Activated T-helper 1 cell treated with anti-CD3 and anti-CD28 coated beads, Interleukin-12 subunit alpha, Interleukin-12 subunit beta, Interleukin-2, Interleukin-4 antibody, amounts not matched to agents 30 ng/mL and 10 ng/mL and 1 ng/mL, durations not matched to agents 14 hours and 24 hours and 36 hours (primary cell): ENCODE results near the gene ANKMY1. TPM values are rescaled to one million over a fixed set of nuclear protein-coding genes. Genes with fewer than 3 reads are reported as not detected.

Source experiments
- DNase-seq: peaks from one replicate; pipeline ENCODE4 v3.0.0; 2021; ENCODE audit warnings: low spot score
- H3K27ac Mint-ChIP-seq: one replicate; pipeline ENCODE4 v1.8.0; 2021; ENCODE audit warnings: mild to moderate bottlenecking, mixed read lengths
- H3K27me3 Mint-ChIP-seq: one replicate; pipeline ENCODE4 v1.8.0; 2022; ENCODE audit warnings: mild to moderate bottlenecking, moderate library complexity, mixed read lengths; ENCODE audit not compliant: insufficient read depth
- H3K36me3 Mint-ChIP-seq: one replicate; pipeline ENCODE4 v1.8.0; 2021; ENCODE audit warnings: low read depth, mixed read lengths
- H3K4me1 Mint-ChIP-seq: one replicate; pipeline ENCODE4 v1.8.0; 2021; ENCODE audit warnings: low read depth, mixed read lengths
- H3K4me3 Mint-ChIP-seq: one replicate; pipeline ENCODE4 v1.8.0; 2021; ENCODE audit warnings: mild to moderate bottlenecking, moderate library complexity, mixed read lengths
- H3K9me3 Mint-ChIP-seq: one replicate; pipeline ENCODE4 v1.8.0; 2021; ENCODE audit warnings: mixed read lengths
- intact Hi-C: fragments of 100-400 bp; cut with micrococcal nuclease; formaldehyde crosslinking; loops from one replicate; pipeline ENCODE4 v1.15.1; 2024
- total RNA-seq: library from RNA; stranded (reverse); gene quantifications from 2 replicates; pipeline ENCODE4 v1.2.3, GENCODE V29; 2022

The ANKMY1 gene
- total RNA-seq, 1 donor from 2014 or later = 21.9 TPM

DNA sequence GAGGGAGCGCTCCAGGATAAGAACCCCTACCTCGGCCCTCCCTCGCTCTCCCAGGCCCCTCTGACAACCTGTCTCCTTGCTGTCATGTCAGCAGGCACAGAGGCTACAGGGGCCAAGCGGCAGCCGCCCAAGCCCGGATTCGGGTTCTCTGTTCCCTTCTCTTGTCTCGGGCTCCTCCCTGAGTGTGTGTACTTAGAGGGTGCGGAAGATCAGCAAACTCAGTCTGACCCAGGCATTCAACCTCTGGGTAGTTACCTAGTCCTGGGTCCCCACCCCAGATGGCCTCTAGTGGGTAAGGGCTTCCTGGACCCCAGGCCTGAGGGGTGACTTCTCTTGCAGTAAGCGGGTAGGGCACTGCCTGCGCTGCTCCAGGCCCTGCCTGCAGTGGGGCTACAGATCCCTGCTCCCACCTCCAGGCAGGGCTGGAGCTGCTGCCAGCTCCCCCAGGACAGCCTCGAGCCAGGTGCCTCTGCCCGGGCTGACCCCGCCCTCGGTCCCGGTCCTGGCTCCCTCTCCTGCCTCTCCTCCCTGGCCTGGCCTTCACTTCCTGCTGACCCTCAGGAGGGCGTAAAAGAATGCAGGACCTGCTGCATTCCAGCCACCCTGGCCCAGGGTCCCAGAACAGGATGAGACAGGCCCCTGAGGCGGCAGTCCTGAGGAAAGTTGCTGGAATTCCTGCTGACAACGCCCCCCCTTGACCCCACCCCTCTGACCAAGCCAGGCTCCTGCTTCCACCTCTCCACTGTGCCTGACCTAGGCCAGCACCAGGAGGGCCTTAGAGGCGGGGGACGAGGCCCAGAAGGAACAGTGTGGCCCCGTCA lies 100.4 kb downstream of the ANKMY1 start:
- H3K36me3 Mint-ChIP-seq = no peaks in the 10 kb centered on the region
- no peak for DNase-seq
- no peaks in the 10 kb centered on the region for H3K4me1 Mint-ChIP-seq
- H3K4me3 Mint-ChIP-seq = no peak overlapping the region
- H3K9me3 Mint-ChIP-seq = no peaks in the 10 kb centered on the region
- peaks cover 23% of the 10 kb centered on the region for H3K27me3 Mint-ChIP-seq
- no peak overlapping the region for H3K27ac Mint-ChIP-seq
- intact Hi-C loops = no loop called here

DNA sequence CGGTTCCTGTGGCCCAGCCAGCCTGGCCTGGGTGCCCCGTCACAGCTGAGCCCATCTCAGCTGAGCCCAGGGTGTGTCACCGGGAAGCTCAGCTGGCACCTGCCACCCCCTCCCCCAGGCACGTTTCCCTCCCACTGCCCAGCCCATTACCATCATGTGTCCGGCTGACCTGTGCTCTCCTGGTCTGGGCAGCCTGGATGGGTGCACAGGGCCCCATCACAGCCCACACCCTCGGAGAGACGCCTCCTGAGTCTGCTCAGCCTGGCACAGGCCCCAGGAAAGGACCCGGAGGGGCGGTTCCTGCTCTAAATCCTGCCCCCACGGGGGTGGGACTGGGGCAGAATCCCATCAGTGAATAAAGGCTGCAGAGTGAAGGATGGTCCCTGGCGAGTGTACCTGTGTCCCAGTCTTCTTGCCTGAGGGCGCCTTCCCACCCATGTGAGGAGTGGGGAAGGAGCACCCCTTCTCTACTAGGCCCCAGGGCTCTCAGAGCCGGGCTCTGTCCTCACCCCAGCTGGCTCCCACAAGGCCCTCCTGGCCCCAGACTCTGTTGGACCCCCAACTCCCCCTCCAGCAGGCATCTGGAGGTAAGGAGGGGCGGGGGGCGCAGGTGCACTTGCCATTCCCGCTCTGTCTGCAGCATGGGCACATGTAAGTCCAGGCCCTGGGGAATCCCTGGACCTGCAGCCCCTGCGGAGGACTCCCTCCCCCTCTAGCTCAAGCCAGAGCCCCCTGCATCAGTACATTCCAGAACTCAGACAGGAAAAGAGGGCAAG lies 101.2 kb downstream of the ANKMY1 start:
- no peaks in the 10 kb centered on the region for H3K4me1 Mint-ChIP-seq
- intact Hi-C loops = no loop called here
- no peak overlapping the region for H3K4me3 Mint-ChIP-seq
- no peak overlapping the region for H3K27ac Mint-ChIP-seq
- no peaks in the 10 kb centered on the region for H3K9me3 Mint-ChIP-seq
- H3K27me3 Mint-ChIP-seq = peaks cover 28% of the 10 kb centered on the region
- no peaks in the 10 kb centered on the region for H3K36me3 Mint-ChIP-seq
- no peak for DNase-seq

DNA sequence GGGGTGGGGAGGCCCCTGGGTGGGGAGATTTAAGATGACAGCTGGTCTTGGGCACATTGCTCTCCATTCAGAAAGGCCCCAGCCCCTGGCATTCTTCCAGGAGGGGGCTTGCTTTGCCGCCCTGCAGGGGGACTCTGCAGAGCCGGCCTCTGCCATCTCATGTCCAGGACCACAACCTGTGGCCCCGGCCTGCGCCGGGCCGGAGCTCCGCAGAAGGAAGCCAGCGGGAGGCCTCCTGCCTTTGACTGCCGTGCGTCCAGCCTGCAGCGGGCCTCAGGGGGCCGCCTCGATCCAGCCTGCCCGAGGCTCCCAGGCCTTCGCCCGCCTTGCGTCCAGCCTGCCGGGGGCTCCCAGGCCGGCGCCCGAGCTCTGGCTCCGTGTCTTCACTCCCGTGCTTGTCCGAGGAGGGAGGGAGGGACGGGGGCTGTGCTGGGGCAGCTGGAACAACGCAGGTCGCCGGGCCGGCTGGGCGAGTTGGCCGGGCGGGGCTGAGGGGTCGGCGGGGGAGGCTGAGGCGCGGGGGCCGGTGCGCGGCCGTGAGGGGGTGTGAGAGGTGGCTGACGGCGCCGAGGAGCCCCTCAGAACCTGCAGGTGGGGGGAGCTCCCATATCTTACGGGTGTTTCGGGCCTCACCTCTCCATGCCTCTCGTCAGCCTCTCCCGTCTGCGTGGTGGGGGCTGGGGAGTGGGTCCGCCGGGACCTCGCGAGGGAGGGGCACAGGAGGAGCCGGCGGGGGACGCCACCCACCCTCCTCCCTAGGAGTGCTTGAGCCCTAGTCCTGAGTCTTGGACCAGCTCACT lies 101.9 kb downstream of the ANKMY1 start:
- H3K9me3 Mint-ChIP-seq = no peaks in the 10 kb centered on the region
- no peak overlapping the region for H3K4me3 Mint-ChIP-seq
- no peak for DNase-seq
- H3K36me3 Mint-ChIP-seq = no peaks in the 10 kb centered on the region
- peaks cover 35% of the 10 kb centered on the region for H3K27me3 Mint-ChIP-seq
- no peaks in the 10 kb centered on the region for H3K4me1 Mint-ChIP-seq
- intact Hi-C loops = no loop called here
- H3K27ac Mint-ChIP-seq = no peak overlapping the region

DNA sequence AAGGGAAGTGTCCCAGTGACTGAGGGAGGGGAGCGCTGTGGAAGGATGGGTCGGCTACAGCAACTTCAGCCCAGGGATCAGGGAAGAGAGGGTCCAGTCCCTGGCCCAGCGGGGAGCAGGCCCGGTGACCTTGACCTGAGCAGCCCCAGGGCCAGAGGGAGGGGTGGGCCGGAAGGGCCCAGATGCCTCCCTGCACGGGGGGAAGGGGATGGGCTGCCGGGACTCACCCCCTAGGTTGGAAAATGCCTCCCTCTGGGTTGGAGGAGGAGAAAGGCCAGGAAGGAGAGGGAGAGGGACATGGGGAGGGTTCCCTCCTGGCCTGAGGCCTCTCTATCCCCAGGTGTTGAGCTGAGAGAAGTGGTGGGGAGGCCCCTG lies 102.5 kb downstream of the ANKMY1 start:
- H3K27ac Mint-ChIP-seq = no peak overlapping the region
- no peaks in the 10 kb centered on the region for H3K36me3 Mint-ChIP-seq
- no peaks in the 10 kb centered on the region for H3K4me1 Mint-ChIP-seq
- no peaks in the 10 kb centered on the region for H3K9me3 Mint-ChIP-seq
- intact Hi-C loops = no loop called here
- H3K27me3 Mint-ChIP-seq = peaks cover 41% of the 10 kb centered on the region
- H3K4me3 Mint-ChIP-seq = no peak overlapping the region
- DNase-seq = no peak

DNA sequence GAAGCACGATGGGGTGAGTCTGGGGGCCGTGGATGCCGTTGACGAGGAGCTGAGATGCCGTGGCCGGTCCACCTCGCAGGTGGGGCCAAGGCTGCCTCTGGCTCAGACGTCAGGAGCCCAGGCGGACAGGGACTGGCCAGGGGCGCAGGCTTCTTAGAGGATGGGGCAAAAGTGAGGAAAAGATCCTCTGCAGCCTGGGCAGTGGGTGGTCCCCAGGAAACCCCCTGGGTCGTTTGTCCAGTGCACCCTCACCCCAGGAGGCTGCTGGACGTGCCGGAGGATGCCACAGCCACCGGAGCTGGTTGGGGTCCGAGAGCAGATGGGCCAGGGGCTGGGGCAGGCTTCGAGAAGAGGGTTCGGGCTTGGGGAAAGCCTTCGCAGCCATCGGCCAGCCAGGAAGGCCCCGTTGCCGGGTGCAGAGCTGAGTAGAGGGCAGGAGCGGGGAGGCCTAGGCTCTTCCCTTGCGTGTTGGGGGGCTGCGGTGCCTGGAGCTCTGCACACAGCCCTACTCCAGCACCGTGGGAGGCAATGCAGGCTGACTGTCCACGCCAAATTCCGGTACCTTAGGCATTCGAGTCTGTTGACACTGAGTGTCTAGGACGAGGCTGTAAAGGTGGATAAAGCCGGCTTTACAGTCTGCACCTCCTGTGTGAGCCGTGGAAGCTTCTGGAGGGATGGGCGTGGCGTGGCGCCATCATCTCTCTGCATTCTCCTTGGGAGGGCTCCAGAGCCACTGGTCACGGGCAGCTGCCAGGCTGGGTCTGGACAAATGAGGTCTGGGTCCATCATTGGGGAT lies 103.5 kb downstream of the ANKMY1 start:
- intact Hi-C loops = no loop called here
- no peaks in the 10 kb centered on the region for H3K36me3 Mint-ChIP-seq
- H3K4me1 Mint-ChIP-seq = no peaks in the 10 kb centered on the region
- no peak for DNase-seq
- H3K9me3 Mint-ChIP-seq = no peaks in the 10 kb centered on the region
- peak overlapping the region; percentile 19 for H3K4me3 Mint-ChIP-seq
- no peak overlapping the region for H3K27ac Mint-ChIP-seq
- peaks cover 42% of the 10 kb centered on the region for H3K27me3 Mint-ChIP-seq

DNA sequence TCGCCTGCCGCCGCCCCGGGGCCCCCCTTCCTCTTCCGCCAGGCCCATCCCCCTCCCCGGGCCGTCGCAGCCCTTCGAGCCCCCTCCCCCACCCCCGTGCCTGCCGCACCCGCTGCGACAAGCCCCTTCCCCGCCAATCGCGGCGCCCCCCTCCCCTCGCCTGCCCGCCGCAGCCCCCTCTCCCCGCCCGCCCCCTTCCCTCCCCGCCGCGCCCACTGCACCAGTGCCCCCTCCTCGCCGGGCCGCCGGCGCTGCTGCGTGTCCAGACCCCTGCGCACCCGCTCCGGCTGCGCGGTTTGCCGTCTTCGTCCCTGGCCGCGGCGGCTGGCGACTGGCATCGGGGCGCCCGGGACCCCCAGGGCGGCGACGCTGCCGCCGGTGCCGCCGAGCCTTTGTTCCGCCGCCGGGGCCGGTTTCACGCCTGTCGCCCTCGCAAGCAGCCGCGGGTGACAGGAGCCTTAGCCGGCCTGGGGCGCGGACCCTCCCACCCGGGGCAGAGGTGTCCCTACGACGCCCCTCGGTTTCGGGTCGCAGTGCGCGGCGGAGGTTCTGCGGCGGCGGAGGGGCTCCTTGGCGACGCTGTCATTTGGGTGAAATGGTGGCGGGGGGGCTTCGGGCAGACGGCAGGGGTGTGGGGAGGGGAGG lies 104.2 kb downstream of the ANKMY1 start:
- Mint-ChIP-seq H3K36me3 (no peaks in the 10 kb centered on the region), H3K9me3 (no peaks in the 10 kb centered on the region), H3K27ac (no peak overlapping the region), H3K4me3 (peak overlapping the region; percentile 19), H3K27me3 (peaks cover 42% of the 10 kb centered on the region), H3K4me1 (no peaks in the 10 kb centered on the region)
- DNase-seq = no peak
- intact Hi-C loops = no loop called here

DNA sequence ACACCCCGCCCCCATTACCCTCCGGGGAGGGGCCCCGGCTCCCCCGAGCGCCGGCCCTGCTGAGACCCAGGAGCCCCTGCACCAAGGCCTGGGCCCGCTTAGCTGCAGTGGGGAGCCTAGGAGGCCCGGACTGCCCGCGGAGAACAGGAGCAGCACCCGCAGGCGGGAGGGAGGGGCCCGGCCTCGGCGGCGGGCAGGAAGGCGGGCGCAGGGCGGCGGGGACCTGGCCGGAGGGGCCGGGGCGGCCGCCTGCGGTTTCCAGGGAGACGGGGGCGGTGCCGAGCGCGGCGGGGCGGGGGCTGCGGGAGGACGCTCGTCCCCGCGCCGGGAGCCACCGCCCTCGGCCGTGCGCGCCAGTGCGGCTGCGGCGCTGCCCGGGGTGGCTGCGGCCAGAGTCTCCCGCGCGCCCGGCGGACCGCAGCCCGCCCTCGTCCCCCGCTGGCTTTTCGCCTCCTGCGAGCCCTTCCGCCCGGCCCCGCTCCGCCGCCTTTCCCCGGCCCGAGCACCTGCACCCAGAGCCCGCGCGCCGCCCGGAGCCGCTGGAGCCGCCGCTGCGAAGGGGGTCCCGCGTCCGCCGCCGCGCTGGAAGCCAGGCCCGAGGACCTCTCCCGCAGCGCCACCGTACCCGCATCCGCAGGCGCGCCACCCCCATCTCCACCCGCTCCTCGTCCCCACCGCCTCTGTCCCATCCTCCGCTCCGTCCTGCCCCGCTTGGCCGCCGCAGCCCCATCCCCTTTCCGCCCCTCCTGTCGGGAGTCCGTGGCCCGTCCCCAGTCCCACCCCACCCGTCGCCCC lies 105.1 kb downstream of the ANKMY1 start:
- no peaks in the 10 kb centered on the region for H3K4me1 Mint-ChIP-seq
- intact Hi-C loops = no loop called here
- no peak overlapping the region for H3K4me3 Mint-ChIP-seq
- no peaks in the 10 kb centered on the region for H3K36me3 Mint-ChIP-seq
- DNase-seq = no peak
- no peak overlapping the region for H3K27ac Mint-ChIP-seq
- no peaks in the 10 kb centered on the region for H3K9me3 Mint-ChIP-seq
- peaks cover 42% of the 10 kb centered on the region for H3K27me3 Mint-ChIP-seq

DNA sequence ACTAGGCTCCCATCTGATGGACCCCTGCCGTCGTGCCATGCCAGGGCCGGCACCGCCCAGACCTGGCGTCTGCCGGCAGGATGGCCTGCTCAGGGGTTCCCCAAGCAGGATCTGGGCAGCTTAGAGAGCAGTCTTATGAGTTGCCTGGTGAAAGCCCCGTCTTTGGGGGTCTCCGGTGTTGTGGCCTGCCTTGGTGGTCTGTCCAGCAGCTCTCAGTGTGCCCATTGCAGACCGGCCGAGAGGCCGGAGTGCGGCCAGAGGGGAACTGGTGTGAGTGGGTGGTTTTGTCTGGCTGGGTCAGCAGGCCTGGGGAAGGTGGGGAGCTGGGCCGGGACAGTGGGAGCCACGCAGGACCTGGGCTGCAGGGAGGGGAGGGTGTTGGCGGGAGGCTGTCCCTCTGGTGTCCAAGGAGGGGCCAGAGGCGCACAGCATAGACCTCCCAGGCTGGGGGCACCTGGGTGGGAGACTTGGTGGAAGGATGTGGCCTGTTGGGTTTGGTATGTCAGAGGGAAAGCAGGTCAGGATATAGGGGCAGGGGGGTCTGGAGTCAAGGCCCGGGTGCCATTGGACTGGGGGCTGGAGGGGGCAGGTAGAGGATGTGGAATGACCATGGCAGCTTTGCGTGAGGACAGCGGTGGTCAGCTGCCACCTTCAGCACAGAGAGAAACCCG lies 105.9 kb downstream of the ANKMY1 start:
- H3K27ac Mint-ChIP-seq = no peak overlapping the region
- no peaks in the 10 kb centered on the region for H3K36me3 Mint-ChIP-seq
- intact Hi-C loops = no loop called here
- DNase-seq = no peak
- no peaks in the 10 kb centered on the region for H3K4me1 Mint-ChIP-seq
- peak overlapping the region; percentile 11 for H3K4me3 Mint-ChIP-seq
- no peaks in the 10 kb centered on the region for H3K9me3 Mint-ChIP-seq
- peaks cover 37% of the 10 kb centered on the region for H3K27me3 Mint-ChIP-seq

DNA sequence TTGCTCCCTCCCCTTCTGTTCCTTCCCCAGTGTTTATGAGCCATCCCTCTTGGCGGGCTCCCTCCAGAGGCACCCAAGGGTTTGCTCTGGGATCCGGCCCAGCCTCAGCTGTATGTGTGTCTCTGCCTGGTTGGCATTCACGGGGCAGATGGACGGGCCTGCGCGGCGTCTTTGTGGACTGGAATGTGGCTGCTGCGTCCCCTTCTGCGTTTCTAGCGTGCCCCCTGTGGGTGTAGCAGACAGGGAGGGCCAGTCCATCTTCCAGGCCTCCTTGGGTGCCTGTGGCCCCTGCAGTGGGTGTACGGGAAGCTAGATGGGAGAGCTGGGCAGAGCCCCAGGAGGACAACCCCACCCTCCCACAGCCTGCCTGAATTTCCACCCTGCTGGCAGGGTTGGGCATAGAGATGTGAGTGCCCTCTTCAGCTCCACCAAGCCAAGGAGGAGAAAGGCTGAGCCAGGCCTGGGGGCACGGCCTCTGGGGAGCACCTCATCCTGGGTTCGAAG lies 106.6 kb downstream of the ANKMY1 start:
- Mint-ChIP-seq H3K4me3 (no peak overlapping the region), H3K27me3 (peaks cover 33% of the 10 kb centered on the region), H3K4me1 (no peaks in the 10 kb centered on the region), H3K9me3 (no peaks in the 10 kb centered on the region), H3K27ac (no peak overlapping the region), H3K36me3 (no peaks in the 10 kb centered on the region)
- intact Hi-C loops = no loop called here
- DNase-seq = no peak

DNA sequence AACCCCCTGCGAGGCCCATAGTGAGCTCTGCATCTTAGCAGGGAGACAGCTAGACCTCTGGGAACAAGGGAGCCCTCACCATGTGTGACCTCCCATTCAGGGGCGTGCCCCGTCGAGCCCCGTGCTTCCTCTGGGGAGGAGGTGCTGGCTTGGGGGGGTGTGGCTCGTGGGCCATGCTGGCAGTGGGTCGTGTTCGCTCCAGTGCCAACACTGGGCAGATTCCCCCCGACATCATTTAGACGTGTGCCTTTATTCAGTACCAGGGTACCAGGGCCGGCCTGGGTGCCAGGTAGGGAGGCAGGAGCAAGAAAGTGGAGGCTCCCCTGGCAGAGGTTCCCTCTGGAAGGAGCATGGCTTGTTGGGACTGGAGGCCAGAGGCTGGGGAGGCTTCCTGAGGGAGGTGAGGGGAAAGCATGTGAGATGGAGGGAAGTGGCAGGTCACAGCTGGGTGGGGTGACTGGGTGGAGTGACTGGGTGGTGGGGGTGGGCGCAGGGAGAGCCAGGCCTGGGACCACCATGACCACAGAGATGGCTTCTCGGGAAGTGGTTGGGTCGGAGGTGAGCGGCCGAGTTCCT lies 107.2 kb downstream of the ANKMY1 start:
- Mint-ChIP-seq H3K27me3 (peaks cover 33% of the 10 kb centered on the region), H3K27ac (no peak overlapping the region), H3K36me3 (no peaks in the 10 kb centered on the region), H3K9me3 (no peaks in the 10 kb centered on the region), H3K4me3 (no peak overlapping the region), H3K4me1 (no peaks in the 10 kb centered on the region)
- no peak for DNase-seq
- intact Hi-C loops = no loop called here
